Endothelial cell of umbilical vein (primary cell): Measurements from ENCODE around the gene PLG. TPM values are rescaled to one million over a fixed set of nuclear protein-coding genes. Genes with fewer than 3 reads are reported as not detected.

Experiments
- BruUV-seq: library from RNA; stranded (reverse); fragments of 400-500 nt; replicated peaks from 2 replicates; lab custom pipeline; 2021; lab: Mats Ljungman, UMichigan
- CTCF ChIA-PET: fragments of 300-600, 350-600 bp; sonication (Branson Sonifier 250); formaldehyde crosslinking; loops from one replicate; lab custom pipeline; 2021; ENCODE audit warnings: antibody characterized with exemption, inconsistent platforms; lab: Charles Lee
- POLR2A ChIA-PET: fragments of 300-600, 350-600 bp; sonication (Branson Sonifier 250); formaldehyde crosslinking; loops from one replicate; lab custom pipeline; 2021; ENCODE audit warnings: antibody characterized with exemption, inconsistent platforms; lab: Charles Lee
- DNase-seq: peaks from one replicate; pipeline ENCODE4 v3.0.0-alpha.2; 2011; ENCODE audit warnings: low read depth, low spot score
- FAIRE-seq: peaks from 2 replicates; lab custom pipeline; 2011; peaks lifted over from hg19 to GRCh38; lab: Jason Lieb, UNC
- H2AFZ ChIP-seq: 2 replicates; pipeline ENCODE4 v1.6.0; 2012; ENCODE audit warnings: low read depth, low read length, control low read depth, inconsistent platforms
- H3K27ac ChIP-seq: 2 replicates; pipeline ENCODE4 v1.5.1; 2011; ENCODE audit warnings: low read depth, mild to moderate bottlenecking, control low read depth, low read length, moderate library complexity; ENCODE audit not compliant: insufficient read depth
- H3K27me3 ChIP-seq, 2 experiments: 2 replicates each; pipeline versions ENCODE4 v1.6.0 to v1.6.1; 2011; ENCODE audit warnings: low read length in 2 of 2, mixed read lengths in 1 of 2; ENCODE audit not compliant: control insufficient read depth in 2 of 2, insufficient read depth in 2 of 2
- H3K36me3 ChIP-seq, 2 experiments: 2 replicates in 1 of 2; 3 replicates in 1 of 2; pipeline ENCODE4 v1.5.1; 2011; ENCODE audit warnings: low read length in 2 of 2, mild to moderate bottlenecking in 1 of 2, moderate library complexity in 1 of 2; ENCODE audit not compliant: control insufficient read depth in 2 of 2, insufficient read depth in 2 of 2; ENCODE audit errors: extremely low read depth in 1 of 2
- H3K4me1 ChIP-seq: 3 replicates; pipeline ENCODE4 v1.5.1; 2011; ENCODE audit warnings: mild to moderate bottlenecking, low read length; ENCODE audit not compliant: control insufficient read depth, insufficient read depth; ENCODE audit errors: extremely low read depth
- H3K4me2 ChIP-seq: 2 replicates; pipeline ENCODE4 v1.6.1; 2011; ENCODE audit warnings: low read length, control low read depth, mixed read lengths; ENCODE audit not compliant: insufficient read depth
- H3K4me3 ChIP-seq, 3 experiments: fragments of 200-600 bp in 1 of 3; sonication (generic), shearing (Covaris generic) in 1 of 3; replicated peaks in 1 of 3; 2 replicates each; pipeline ENCODE4 v1.5.1; 2011 to 2016; ENCODE audit warnings: control low read depth in 3 of 3, low read length in 3 of 3, mild to moderate bottlenecking in 2 of 3, inconsistent platforms in 1 of 3, low read depth in 1 of 3, moderate library complexity in 1 of 3; ENCODE audit not compliant: insufficient read depth in 1 of 3
- H3K79me2 ChIP-seq: 2 replicates; pipeline ENCODE4 v1.6.0; 2012; ENCODE audit warnings: low read length, inconsistent platforms; ENCODE audit not compliant: control insufficient read depth, insufficient read depth
- H3K9ac ChIP-seq: replicated peaks from 2 replicates; pipeline ENCODE3; 2011; ENCODE audit warnings: low read length, control low read depth; ENCODE audit not compliant: insufficient read depth; ENCODE audit errors: extremely low read depth
- H3K9me1 ChIP-seq: replicated peaks from 3 replicates; pipeline ENCODE4 v1.6.0; 2011; ENCODE audit warnings: mild to moderate bottlenecking, low read length; ENCODE audit not compliant: control insufficient read depth, insufficient read depth; ENCODE audit errors: extremely low read depth
- H3K9me3 ChIP-seq: replicated peaks from 2 replicates; pipeline ENCODE4 v1.5.1; 2012; ENCODE audit warnings: low read length, inconsistent platforms; ENCODE audit not compliant: control insufficient read depth, insufficient read depth
- H4K20me1 ChIP-seq: replicated peaks from 2 replicates; pipeline ENCODE3; 2011; ENCODE audit warnings: mild to moderate bottlenecking, low read length; ENCODE audit not compliant: control insufficient read depth, insufficient read depth; ENCODE audit errors: extremely low read depth
- EZH2 ChIP-seq: IDR thresholded peaks from 2 replicates; pipeline ENCODE4 v1.6.1; 2012; ENCODE audit warnings: borderline replicate concordance, low read depth, mild to moderate bottlenecking, moderate library complexity, low read length, inconsistent platforms; ENCODE audit not compliant: severe bottlenecking
- FOS ChIP-seq: IDR thresholded peaks from 2 replicates; pipeline ENCODE4 v1.6.1; 2011; ENCODE audit warnings: mild to moderate bottlenecking, low read length, moderate library complexity, borderline replicate concordance; ENCODE audit not compliant: insufficient read depth
- GATA2 ChIP-seq: IDR thresholded peaks from 2 replicates; pipeline ENCODE4 v1.7.0; 2011; ENCODE audit warnings: low read depth, mild to moderate bottlenecking, moderate library complexity, mixed read lengths, low read length; ENCODE audit not compliant: insufficient read length, insufficient read depth
- JUN ChIP-seq: IDR thresholded peaks from 2 replicates; pipeline ENCODE4 v1.6.1; 2011; ENCODE audit warnings: borderline replicate concordance, low read depth; ENCODE audit not compliant: insufficient read length, insufficient read depth
- MAX ChIP-seq: IDR thresholded peaks from 2 replicates; pipeline ENCODE4 v1.6.1; 2011; ENCODE audit not compliant: insufficient read depth, insufficient read length
- MYC ChIP-seq: IDR thresholded peaks from one replicate; pipeline ENCODE4 v1.6.1; 2011; ENCODE audit warnings: mild to moderate bottlenecking, low read depth, low read length
- POLR2A ChIP-seq: IDR thresholded peaks from 2 replicates; pipeline ENCODE4 v1.6.1; 2012; ENCODE audit warnings: low read depth, mild to moderate bottlenecking, control low read depth, low read length
- POLR2AphosphoS5 ChIP-seq: IDR thresholded peaks from 2 replicates; pipeline ENCODE4 v1.6.1; 2012; ENCODE audit warnings: low read depth, mild to moderate bottlenecking, control low read depth, low read length, moderate library complexity; ENCODE audit not compliant: insufficient read depth
- dilution Hi-C: fragments of 300-500 bp; cut with MboI; formaldehyde crosslinking; loops from one replicate; pipeline ENCODE4 v1.15.0; 2019; ENCODE audit warnings: low sequenced_read_pairs; ENCODE audit not compliant: extremely low pct_ligation_motif_present
- intact Hi-C: fragments of 100-400 bp; cut with micrococcal nuclease; formaldehyde crosslinking; loops from one replicate; pipeline ENCODE4 v1.10.0; 2022
- polyA plus RNA-seq, 4 experiments: library from polyadenylated mRNA; depleted of rRNA in 3 of 4; stranded (reverse) in 3 of 4; unstranded in 1 of 4; fragments of >200 nt; gene quantifications; 2 replicates each; pipeline versions ENCODE4 v1.2.1 to v1.2.3, GENCODE V29; 2011 to 2012; ENCODE audit warnings: missing spikeins in 1 of 4
- total RNA-seq: library from RNA; stranded (reverse); gene quantifications from 2 replicates; pipeline ENCODE4 v1.2.3, GENCODE V29; 2021
- TF ChIP-seq, protein P1 (sequence below), 2 donors: IDR thresholded peaks; 1 replicate in 1 of 2; 2 replicates in 1 of 2; pipeline ENCODE4 v1.5.1; 2011; ENCODE audit warnings: low read length in 2 of 2, mild to moderate bottlenecking in 2 of 2, moderate library complexity in 2 of 2, control low read depth in 1 of 2, inconsistent platforms in 1 of 2, low read depth in 1 of 2; ENCODE audit not compliant: insufficient read depth in 1 of 2; ENCODE audit errors: extremely low read depth in 1 of 2

PLG gene
- total and polyA plus RNA-seq, 2 donors (not counting 3 experiments of a cell fraction or from before 2014, with no cell fraction given), result not detected

- no peak overlapping the region for H3K9ac ChIP-seq
These were observed 89.4 kb downstream of the PLG start for GRCh38 chr6:160791459-160791858.

More at GRCh38 chr6:160791459-160791858, 89.4 kb downstream of the PLG start:
- DNase-seq, result no peak
- no peaks in the 10 kb centered on the region for H3K4me1 ChIP-seq
- TF ChIP-seq FOS (no peak), GATA2 (no peak), POLR2A (no peak), POLR2AphosphoS5 (no peak), MAX (no peak), MYC (no peak), JUN (no peak), EZH2 (no peak)
- TF ChIP-seq, protein P1, sequence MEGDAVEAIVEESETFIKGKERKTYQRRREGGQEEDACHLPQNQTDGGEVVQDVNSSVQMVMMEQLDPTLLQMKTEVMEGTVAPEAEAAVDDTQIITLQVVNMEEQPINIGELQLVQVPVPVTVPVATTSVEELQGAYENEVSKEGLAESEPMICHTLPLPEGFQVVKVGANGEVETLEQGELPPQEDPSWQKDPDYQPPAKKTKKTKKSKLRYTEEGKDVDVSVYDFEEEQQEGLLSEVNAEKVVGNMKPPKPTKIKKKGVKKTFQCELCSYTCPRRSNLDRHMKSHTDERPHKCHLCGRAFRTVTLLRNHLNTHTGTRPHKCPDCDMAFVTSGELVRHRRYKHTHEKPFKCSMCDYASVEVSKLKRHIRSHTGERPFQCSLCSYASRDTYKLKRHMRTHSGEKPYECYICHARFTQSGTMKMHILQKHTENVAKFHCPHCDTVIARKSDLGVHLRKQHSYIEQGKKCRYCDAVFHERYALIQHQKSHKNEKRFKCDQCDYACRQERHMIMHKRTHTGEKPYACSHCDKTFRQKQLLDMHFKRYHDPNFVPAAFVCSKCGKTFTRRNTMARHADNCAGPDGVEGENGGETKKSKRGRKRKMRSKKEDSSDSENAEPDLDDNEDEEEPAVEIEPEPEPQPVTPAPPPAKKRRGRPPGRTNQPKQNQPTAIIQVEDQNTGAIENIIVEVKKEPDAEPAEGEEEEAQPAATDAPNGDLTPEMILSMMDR (IDR thresholded peaks at IDR 0.05; ENCODE audit: extremely low read depth in 1 of 2, insufficient read depth in 1 of 2, low read depth in 1 of 2, low read length in 2 of 2), result no peak
- no peak for FAIRE-seq
- no peaks in the 10 kb centered on the region for H3K36me3 ChIP-seq
- no peak overlapping the region for H3K4me2 ChIP-seq
- no peaks in the 10 kb centered on the region for H3K27me3 ChIP-seq
- intact Hi-C loops, result no loop called here
- no TSS peak for BruUV-seq
- H2AFZ ChIP-seq, result no peak overlapping the region
- no peaks in the 10 kb centered on the region for H3K79me2 ChIP-seq
- no peak overlapping the region for H3K27ac ChIP-seq
- no peaks in the 10 kb centered on the region for H4K20me1 ChIP-seq
- ChIA-PET POLR2A (no interaction called here), CTCF (no interaction called here)
- peaks cover 2% of the 10 kb centered on the region for H3K9me3 ChIP-seq
- no peaks in the 10 kb centered on the region for H3K9me1 ChIP-seq
- dilution Hi-C loops, result no loop called here
- H3K4me3 ChIP-seq, result no peak overlapping the region
